ENCODE measurements around the gene ERP44. TPM values are rescaled to one million over a fixed set of nuclear protein-coding genes. Genes with fewer than 3 reads are reported as not detected.

ERP44 gene
- total RNA-seq, 1 experiment from 2014 or later: 9.4 TPM

- Histone ChIP-seq H2AFZ (ENCODE audit: low read depth, low read length, poor library complexity, severe bottlenecking) (no peak overlapping the region), H3K27ac (ENCODE audit: low read depth, low read length) (no peak overlapping the region), H3K79me2 (ENCODE audit: insufficient read depth, low read length) (no peaks in the 10 kb centered on the region), H3K27me3 (ENCODE audit: insufficient read depth, low read length) (no peaks in the 10 kb centered on the region), H3K4me3 (replicated peaks in 1 of 2; ENCODE audit: low read depth in 1 of 2, low read length in 2 of 2) (no peak overlapping the region), H3K36me3 (ENCODE audit: control insufficient read depth in 1 of 2, insufficient read depth in 2 of 2, low read length in 2 of 2) (no peaks in the 10 kb centered on the region), H3K9me2 (ENCODE audit: insufficient read depth) (no peaks in the 10 kb centered on the region), H3K4me2 (ENCODE audit: low read length) (no peak overlapping the region), H3K9ac (ENCODE audit: low read length) (no peak overlapping the region), H3K4me1 (ENCODE audit: control insufficient read depth in 1 of 2, insufficient read depth in 2 of 2, low read length in 2 of 2) (no peaks in the 10 kb centered on the region), H4K20me1 (ENCODE audit: insufficient read depth) (no peaks in the 10 kb centered on the region), H3K9me3 (ENCODE audit: control insufficient read depth in 1 of 2, insufficient read depth in 1 of 2, low read depth in 1 of 2, low read length in 2 of 2) (no peaks in the 10 kb centered on the region)
- ChIA-PET CTCF (no interaction called here), RAD21 (ENCODE audit: low non-redundant PET in 1 of 2, low total read pairs in 2 of 2, uncharacterized antibody in 2 of 2, unreplicated experiment in 2 of 2) (no interaction called here), POLR2A (no interaction called here)
- BruUV-seq (replicated peaks): no TSS peak
- DNase-seq (ENCODE audit: low read depth, low spot score) (no peak), ATAC-seq (no peak)
- no peak for TF ChIP-seq SIN3A (IDR thresholded peaks at IDR 0.05; ENCODE audit: low read depth)
- intact Hi-C loops (cut with micrococcal nuclease): no loop called here
Observed at GRCh38 chr9:99977033-99977792, 121.6 kb downstream of the ERP44 start.

GRCh38 chr9:99973455-99973854 is 125.3 kb downstream of the ERP44 start:
- Histone ChIP-seq H3K9me3 (ENCODE audit: control insufficient read depth in 1 of 2, insufficient read depth in 1 of 2, low read depth in 1 of 2, low read length in 2 of 2) (no peaks in the 10 kb centered on the region), H4K20me1 (ENCODE audit: insufficient read depth) (no peaks in the 10 kb centered on the region), H3K9ac (ENCODE audit: low read length) (no peak overlapping the region), H3K4me1 (ENCODE audit: control insufficient read depth in 1 of 2, insufficient read depth in 2 of 2, low read length in 2 of 2) (no peaks in the 10 kb centered on the region), H3K27ac (ENCODE audit: low read depth, low read length) (no peak overlapping the region), H3K4me3 (replicated peaks in 1 of 2; ENCODE audit: low read depth in 1 of 2, low read length in 2 of 2) (no peak overlapping the region), H3K9me2 (ENCODE audit: insufficient read depth) (no peaks in the 10 kb centered on the region), H2AFZ (ENCODE audit: low read depth, low read length, poor library complexity, severe bottlenecking) (no peak overlapping the region), H3K79me2 (ENCODE audit: insufficient read depth, low read length) (no peaks in the 10 kb centered on the region), H3K27me3 (ENCODE audit: insufficient read depth, low read length) (no peaks in the 10 kb centered on the region), H3K36me3 (ENCODE audit: control insufficient read depth in 1 of 2, insufficient read depth in 2 of 2, low read length in 2 of 2) (no peaks in the 10 kb centered on the region), H3K4me2 (ENCODE audit: low read length) (no peak overlapping the region)
- ATAC-seq (no peak), DNase-seq (ENCODE audit: low read depth, low spot score) (no peak)
- ChIA-PET POLR2A (no interaction called here), RAD21 (ENCODE audit: low non-redundant PET in 1 of 2, low total read pairs in 2 of 2, uncharacterized antibody in 2 of 2, unreplicated experiment in 2 of 2) (no interaction called here), CTCF (no interaction called here)
- no peak for TF ChIP-seq SIN3A (IDR thresholded peaks at IDR 0.05; ENCODE audit: low read depth)
- TF ChIP-seq CBX3 (IDR thresholded peaks at IDR 0.05; ENCODE audit: low read depth): no peak
- no peak for TF ChIP-seq SRF (IDR thresholded peaks at IDR 0.05; ENCODE audit: low read depth)
- TF ChIP-seq POLR2A (IDR thresholded peaks at IDR 0.05; ENCODE audit: borderline replicate concordance, extremely low read depth, insufficient read depth, insufficient read length): no peak
- TF ChIP-seq MAX (IDR thresholded peaks at IDR 0.05): no peak
- TF ChIP-seq RAD21 (IDR thresholded peaks at IDR 0.05; ENCODE audit: low read depth): no peak
- TF ChIP-seq REST (IDR thresholded peaks at IDR 0.05; ENCODE audit: low read depth): no peak
- TF ChIP-seq EZH2phosphoT487 (IDR thresholded peaks at IDR 0.05; ENCODE audit: borderline replicate concordance): no peak
- no peak for TF ChIP-seq SP1 (IDR thresholded peaks at IDR 0.05; ENCODE audit: low read depth)
- no peak for TF ChIP-seq ZBTB33 (IDR thresholded peaks at IDR 0.05; ENCODE audit: extremely low read depth, insufficient replicate concordance, low read length)
- intact Hi-C loops (cut with micrococcal nuclease): no loop called here
- BruUV-seq (replicated peaks): no TSS peak

All from HCT116 (cell line).